ENCODE results near the gene GFOD1. TPM values are rescaled to one million over a fixed set of nuclear protein-coding genes. Genes with fewer than 3 reads are reported as not detected.
A peak's percentile ranks its signal among the peaks of the same experiment; 100 is the strongest.
"Not testable (repeated sequence)": the region's sequence is repeated elsewhere in the genome, so short reads cannot be mapped to it uniquely, and the experiment has no call there.

Gene GFOD1
- total and polyA plus RNA-seq, 2 donors = 9.8 to 13.7 TPM

DNA sequence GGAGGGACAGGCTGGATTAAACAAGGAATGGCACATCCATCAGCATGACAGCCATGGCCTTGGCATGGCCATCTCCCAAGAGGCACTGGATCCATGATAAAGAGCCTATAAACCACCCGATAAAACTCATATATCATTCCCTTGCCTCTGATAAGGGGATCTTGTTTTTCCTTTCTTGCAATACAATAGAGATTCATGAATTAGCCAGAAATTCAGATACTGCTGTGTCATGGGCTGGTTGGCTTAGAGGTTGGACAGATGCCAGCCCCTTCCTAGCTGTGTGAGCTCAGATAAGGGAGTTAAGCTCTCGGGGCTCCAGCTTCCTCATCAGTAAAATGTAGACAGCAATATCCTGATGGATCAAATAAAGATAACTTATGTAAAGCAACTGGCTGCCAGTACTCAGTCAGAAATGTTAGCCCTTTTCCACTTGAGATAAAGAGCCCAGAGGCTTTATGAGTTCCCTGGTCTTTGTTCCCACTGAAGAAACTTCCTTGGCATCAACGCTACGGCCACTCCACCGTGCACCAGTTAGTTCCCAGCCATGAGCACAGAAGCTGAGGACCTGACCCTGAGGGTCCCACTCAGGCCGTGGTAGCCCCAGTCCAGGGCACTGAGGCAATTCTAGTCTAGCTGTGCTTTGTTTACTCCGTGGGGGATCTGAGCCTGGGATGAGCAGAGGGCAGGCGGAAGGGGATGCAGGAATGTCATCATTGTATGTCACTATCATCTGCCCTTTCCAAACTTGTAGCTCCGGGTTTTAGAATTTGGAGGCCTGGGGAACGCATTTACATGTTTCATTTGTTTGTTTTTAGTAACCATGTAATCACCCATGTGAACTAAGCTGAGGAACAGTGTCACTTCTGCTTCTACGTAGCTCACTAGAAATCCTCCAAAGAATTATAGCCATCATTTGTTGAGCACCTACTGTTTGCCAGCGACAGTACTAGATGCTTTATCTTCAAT, 91.8 kb downstream of the GFOD1 start:
- no peaks in the 10 kb centered on the region for H3K4me1 ChIP-seq (ENCODE audit: insufficient read depth)
- H3K27ac ChIP-seq (ENCODE audit: low read depth) = no peak overlapping the region
- WGBS = 30% methylated on average over 12 of the region's 12 CpGs
- no peaks in the 10 kb centered on the region for H3K36me3 ChIP-seq (ENCODE audit: insufficient read depth)
- DNase-seq (ENCODE audit: extremely low spot score) = peak; percentile 64
- H3K4me3 ChIP-seq (ENCODE audit: low read depth, low read length) = no peak overlapping the region

- Histone ChIP-seq H3K4me1 (ENCODE audit: insufficient read depth) (no peaks in the 10 kb centered on the region), H3K4me3 (ENCODE audit: low read depth, low read length) (no peak overlapping the region), H3K27ac (ENCODE audit: low read depth) (no peak overlapping the region), H3K36me3 (ENCODE audit: insufficient read depth) (no peaks in the 10 kb centered on the region)
- WGBS = 74% methylated on average over 2 of the region's 2 CpGs
- DNase-seq (ENCODE audit: extremely low spot score) = no peak
Measured at GRCh38 chr6:13392462-13392861, 94.9 kb downstream of the GFOD1 start.

GRCh38 chr6:13391537-13391936, 95.9 kb downstream of the GFOD1 start:
- no peak overlapping the region for H3K4me3 ChIP-seq (ENCODE audit: low read depth, low read length)
- no peaks in the 10 kb centered on the region for H3K36me3 ChIP-seq (ENCODE audit: insufficient read depth)
- WGBS = 94% methylated on average over 5 of the region's 5 CpGs
- no peak overlapping the region for H3K27ac ChIP-seq (ENCODE audit: low read depth)
- no peaks in the 10 kb centered on the region for H3K4me1 ChIP-seq (ENCODE audit: insufficient read depth)
- no peak for DNase-seq (ENCODE audit: extremely low spot score)

DNA sequence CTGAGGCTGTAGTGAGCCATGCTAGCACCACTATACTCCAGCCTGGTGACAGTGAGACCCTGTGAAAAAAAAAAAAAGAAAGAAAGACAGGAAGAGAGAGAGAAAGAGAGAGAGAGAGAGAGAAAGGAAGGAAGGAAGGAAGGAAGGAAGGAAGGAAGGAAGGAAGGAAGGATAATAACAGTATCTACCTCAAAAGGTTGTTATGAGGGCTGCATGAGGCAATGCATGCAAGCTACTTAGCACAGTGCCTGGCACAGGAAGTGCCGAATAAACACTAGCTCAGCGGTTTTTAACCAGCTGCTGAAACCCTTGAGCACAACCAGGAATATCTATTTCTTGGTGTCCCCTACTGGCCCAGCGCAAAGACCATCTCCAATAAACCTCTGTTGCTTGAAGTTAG, 96.7 kb downstream of the GFOD1 start:
- WGBS = 72% methylated on average over 3 of the region's 3 CpGs
- no peak for DNase-seq (ENCODE audit: extremely low spot score)
- no peaks in the 10 kb centered on the region for H3K36me3 ChIP-seq (ENCODE audit: insufficient read depth)
- H3K4me1 ChIP-seq (ENCODE audit: insufficient read depth) = no peaks in the 10 kb centered on the region
- H3K27ac ChIP-seq (ENCODE audit: low read depth) = no peak overlapping the region
- no peak overlapping the region for H3K4me3 ChIP-seq (ENCODE audit: low read depth, low read length)

DNA sequence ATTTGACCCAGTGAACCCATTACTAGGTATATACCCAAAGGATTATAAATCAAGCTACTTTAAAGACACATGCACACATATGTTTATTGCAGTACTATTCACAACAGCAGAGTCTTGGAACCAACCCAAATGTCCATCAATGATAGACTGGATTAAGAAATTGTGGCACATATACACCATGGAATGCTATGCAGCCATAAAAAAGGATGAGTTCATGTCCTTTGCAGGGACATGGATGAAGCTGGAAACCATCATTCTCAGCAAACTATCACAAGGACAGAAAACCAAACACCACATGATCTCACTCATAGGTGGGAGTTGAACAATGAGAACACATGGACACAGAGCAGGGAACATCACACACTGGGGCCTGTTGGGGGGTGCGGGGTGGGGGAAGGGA, 98.2 kb downstream of the GFOD1 start:
- not testable (repeated sequence) for H3K36me3 ChIP-seq (ENCODE audit: insufficient read depth); H3K4me1 ChIP-seq (ENCODE audit: insufficient read depth); H3K27ac ChIP-seq (ENCODE audit: low read depth); H3K4me3 ChIP-seq (ENCODE audit: low read depth, low read length); DNase-seq (ENCODE audit: extremely low spot score)
- WGBS = 100% methylated on average over 1 of the region's 1 CpG

- H3K36me3 ChIP-seq (ENCODE audit: insufficient read depth); H3K4me1 ChIP-seq (ENCODE audit: insufficient read depth): not testable (repeated sequence)
- WGBS = 95% methylated on average over 1 of the region's 1 CpG
Measured at GRCh38 chr6:13388769-13389168, 98.6 kb downstream of the GFOD1 start.

GRCh38 chr6:13384966-13385365, 102.4 kb downstream of the GFOD1 start:
- 77% methylated on average over 5 of the region's 5 CpGs for WGBS

More at GRCh38 chr6:13388769-13389168, 98.6 kb downstream of the GFOD1 start:
- not testable (repeated sequence) for H3K27ac ChIP-seq (ENCODE audit: low read depth); H3K4me3 ChIP-seq (ENCODE audit: low read depth, low read length); DNase-seq (ENCODE audit: extremely low spot score)

DNA sequence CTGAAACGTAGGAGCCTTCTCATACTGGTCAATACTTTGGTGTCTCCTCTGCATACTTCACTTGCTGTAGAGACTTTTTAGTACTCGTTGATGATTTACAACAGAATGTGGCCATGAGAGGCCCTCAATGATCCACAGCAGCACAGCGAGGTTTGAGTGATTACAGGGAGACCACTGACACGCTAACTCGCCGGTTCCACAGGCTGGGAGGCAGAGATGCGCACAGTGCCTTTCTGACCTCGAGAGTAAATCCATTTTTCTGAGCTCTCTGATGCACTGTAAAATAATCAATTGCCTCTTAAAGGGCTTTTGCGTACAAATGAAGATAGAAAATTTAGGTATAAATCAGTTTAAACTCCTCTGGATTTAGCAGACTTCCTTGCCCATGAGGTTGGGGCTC, 102.9 kb downstream of the GFOD1 start:
- no peak overlapping the region for H3K4me3 ChIP-seq (ENCODE audit: low read depth, low read length)
- WGBS = 90% methylated on average over 9 of the region's 9 CpGs
- no peaks in the 10 kb centered on the region for H3K4me1 ChIP-seq (ENCODE audit: insufficient read depth)
- H3K36me3 ChIP-seq (ENCODE audit: insufficient read depth) = no peaks in the 10 kb centered on the region
- no peak overlapping the region for H3K27ac ChIP-seq (ENCODE audit: low read depth)
- DNase-seq (ENCODE audit: extremely low spot score) = no peak

More at GRCh38 chr6:13384966-13385365, 102.4 kb downstream of the GFOD1 start:
- Histone ChIP-seq H3K36me3 (ENCODE audit: insufficient read depth) (no peaks in the 10 kb centered on the region), H3K4me3 (ENCODE audit: low read depth, low read length) (no peak overlapping the region), H3K27ac (ENCODE audit: low read depth) (no peak overlapping the region), H3K4me1 (ENCODE audit: insufficient read depth) (no peaks in the 10 kb centered on the region)
- no peak for DNase-seq (ENCODE audit: extremely low spot score)

GRCh38 chr6:13383328-13384163, 103.9 kb downstream of the GFOD1 start:
- 78% methylated on average over 9 of the region's 9 CpGs for WGBS
- no peak overlapping the region for H3K27ac ChIP-seq (ENCODE audit: low read depth)
- H3K4me1 ChIP-seq (ENCODE audit: insufficient read depth) = no peaks in the 10 kb centered on the region
- no peak for DNase-seq (ENCODE audit: extremely low spot score)
- no peak overlapping the region for H3K4me3 ChIP-seq (ENCODE audit: low read depth, low read length)
- no peaks in the 10 kb centered on the region for H3K36me3 ChIP-seq (ENCODE audit: insufficient read depth)

GRCh38 chr6:13380761-13381160, 106.6 kb downstream of the GFOD1 start:
- WGBS = 75% methylated on average over 2 of the region's 2 CpGs
- H3K36me3 ChIP-seq (ENCODE audit: insufficient read depth) = no peaks in the 10 kb centered on the region

DNA sequence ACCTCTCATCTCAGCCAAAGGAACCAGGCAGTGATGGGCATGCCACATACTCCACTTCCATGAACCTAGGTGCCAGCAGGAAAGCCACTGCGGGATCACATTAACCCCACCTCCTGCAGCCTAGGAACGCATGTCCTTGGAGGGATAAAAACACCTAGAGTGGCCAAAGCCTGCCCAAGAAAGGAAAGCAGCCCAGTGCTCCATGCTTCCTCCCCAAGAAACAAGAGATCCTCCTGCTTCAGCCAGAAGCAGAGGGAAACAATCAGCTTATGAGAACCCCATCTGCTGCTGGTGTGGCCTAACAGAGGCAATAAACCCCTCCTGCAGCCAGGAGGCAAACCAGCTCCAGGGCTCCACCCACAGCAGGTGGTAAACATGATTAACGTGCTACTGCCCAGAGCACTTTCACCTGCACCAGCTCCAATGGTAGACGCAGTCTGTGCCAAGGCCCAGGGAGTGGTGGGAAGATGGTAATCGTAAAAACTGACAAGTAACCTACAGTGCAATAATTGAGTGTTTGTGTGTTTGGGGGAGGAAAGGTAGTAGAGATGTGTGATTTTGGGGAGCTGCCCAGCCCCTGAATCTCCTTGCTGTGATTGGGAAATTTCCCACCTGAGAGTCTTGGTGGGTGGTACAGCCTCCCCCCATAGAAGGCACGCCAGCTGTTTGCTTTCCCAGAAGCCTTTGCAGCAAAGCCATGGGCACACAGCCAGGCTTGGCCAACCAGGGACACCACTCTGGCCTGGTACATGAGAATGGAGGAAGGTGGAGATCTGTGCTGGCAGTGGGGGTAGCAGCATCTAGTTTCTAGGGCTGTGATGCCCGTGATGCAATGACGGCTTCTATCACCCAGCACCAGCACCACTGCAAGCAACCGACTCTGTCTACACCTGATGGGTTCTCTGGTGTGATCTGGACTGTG, 108.5 kb downstream of the GFOD1 start:
- WGBS = 87% methylated on average over 9 of the region's 9 CpGs

More at GRCh38 chr6:13380761-13381160, 106.6 kb downstream of the GFOD1 start:
- DNase-seq (ENCODE audit: extremely low spot score) = no peak
- no peaks in the 10 kb centered on the region for H3K4me1 ChIP-seq (ENCODE audit: insufficient read depth)
- H3K27ac ChIP-seq (ENCODE audit: low read depth) = no peak overlapping the region
- no peak overlapping the region for H3K4me3 ChIP-seq (ENCODE audit: low read depth, low read length)

GRCh38 chr6:13377054-13377758, 110.2 kb downstream of the GFOD1 start:
- no peak overlapping the region for H3K4me3 ChIP-seq (ENCODE audit: low read depth, low read length)
- H3K27ac ChIP-seq (ENCODE audit: low read depth) = no peak overlapping the region
- 97% methylated on average over 2 of the region's 2 CpGs for WGBS
- no peak for DNase-seq (ENCODE audit: extremely low spot score)
- H3K36me3 ChIP-seq (ENCODE audit: insufficient read depth) = no peaks in the 10 kb centered on the region
- no peaks in the 10 kb centered on the region for H3K4me1 ChIP-seq (ENCODE audit: insufficient read depth)

More for the DNA sequence above, 108.5 kb downstream of the GFOD1 start:
- no peaks in the 10 kb centered on the region for H3K36me3 ChIP-seq (ENCODE audit: insufficient read depth)
- H3K4me1 ChIP-seq (ENCODE audit: insufficient read depth) = no peaks in the 10 kb centered on the region
- no peak overlapping the region for H3K4me3 ChIP-seq (ENCODE audit: low read depth, low read length)
- no peak overlapping the region for H3K27ac ChIP-seq (ENCODE audit: low read depth)
- no peak for DNase-seq (ENCODE audit: extremely low spot score)

Data from urinary bladder (tissue), 4 donors.